ENCODE data around the gene ATXN7L1.
A peak's percentile ranks its signal among the peaks of the same experiment; 100 is the strongest.
"Not testable (repeated sequence)": the region's sequence is repeated elsewhere in the genome, so short reads cannot be mapped to it uniquely, and the experiment has no call there.

Gene ATXN7L1

GRCh38 chr7:105857009-105857952 lies 19.1 kb downstream of the ATXN7L1 start:
- DNase-seq, result no peak

- DNase-seq, result no peak
Observed at GRCh38 chr7:105854498-105854897, 21.9 kb downstream of the ATXN7L1 start.

- no peak for DNase-seq
Observed at GRCh38 chr7:105853931-105854419, 22.4 kb downstream of the ATXN7L1 start.

- no peak for DNase-seq
Observed at GRCh38 chr7:105851064-105851463, 25.3 kb downstream of the ATXN7L1 start.

- DNase-seq, result peak; percentile 48
Observed at GRCh38 chr7:105849122-105849855, 27.1 kb downstream of the ATXN7L1 start.

GRCh38 chr7:105846404-105846803 lies 30.0 kb downstream of the ATXN7L1 start:
- DNase-seq, result no peak

GRCh38 chr7:105844681-105845080 lies 31.7 kb downstream of the ATXN7L1 start:
- DNase-seq, result not testable (repeated sequence)

GRCh38 chr7:105841866-105842265 lies 34.5 kb downstream of the ATXN7L1 start:
- no peak for DNase-seq

- DNase-seq, result no peak
Observed at GRCh38 chr7:105840981-105841749, 35.2 kb downstream of the ATXN7L1 start.

GRCh38 chr7:105839266-105839665 lies 37.1 kb downstream of the ATXN7L1 start:
- DNase-seq, result no peak

- DNase-seq, result no peak
Observed at GRCh38 chr7:105838627-105839231, 37.7 kb downstream of the ATXN7L1 start.

- no peak for DNase-seq
Observed at GRCh38 chr7:105837765-105838626, 38.4 kb downstream of the ATXN7L1 start.

- no peak for DNase-seq
Observed at GRCh38 chr7:105835441-105835840, 41.0 kb downstream of the ATXN7L1 start.

GRCh38 chr7:105831824-105832535 lies 44.4 kb downstream of the ATXN7L1 start:
- DNase-seq, result no peak

- DNase-seq, result no peak
Observed at GRCh38 chr7:105831302-105831620, 45.1 kb downstream of the ATXN7L1 start.

GRCh38 chr7:105830405-105831301 lies 45.7 kb downstream of the ATXN7L1 start:
- no peak for DNase-seq

GRCh38 chr7:105829681-105830322 lies 46.6 kb downstream of the ATXN7L1 start:
- DNase-seq, result no peak

GRCh38 chr7:105828141-105828540 lies 48.3 kb downstream of the ATXN7L1 start:
- no peak for DNase-seq

- DNase-seq, result no peak
Observed at GRCh38 chr7:105827151-105827875, 49.1 kb downstream of the ATXN7L1 start.
